NCI-H2081 (cell line): ENCODE measurements around the gene ACTMAP.

Experiments used
- DNase-seq, 2 experiments: peaks; one replicate each; lab custom pipeline; 2025; lab: John Stamatoyannopoulos, UW

The ACTMAP gene

GRCh38 chr19:40718774-40719391 lies 31.4 kb downstream of the ACTMAP start:
- no peak for DNase-seq

- DNase-seq = no peak
These were observed 32.1 kb downstream of the ACTMAP start for GRCh38 chr19:40717880-40718773.

GRCh38 chr19:40717325-40717879 lies 32.9 kb downstream of the ACTMAP start:
- no peak for DNase-seq

- DNase-seq = peak; percentile 96
These were observed 33.6 kb downstream of the ACTMAP start, which contains the start of the genes COQ8B and ITPKC for GRCh38 chr19:40716482-40717324. COQ8B (minus strand) TSS chr19:40716886; CDS start chr19:40714632, 2,254 bp downstream. ITPKC (plus strand) TSS chr19:40717112; CDS start chr19:40717136, 24 bp downstream.

- DNase-seq = no peak
These were observed 34.2 kb downstream of the ACTMAP start for GRCh38 chr19:40716031-40716481.

GRCh38 chr19:40714441-40715299 lies 35.6 kb downstream of the ACTMAP start:
- peak; percentile 91 to 93 for DNase-seq

GRCh38 chr19:40713939-40714338 lies 36.3 kb downstream of the ACTMAP start:
- DNase-seq = no peak

- DNase-seq = no peak
These were observed 40.5 kb downstream of the ACTMAP start for GRCh38 chr19:40709817-40710216.

GRCh38 chr19:40707615-40708014 lies 42.7 kb downstream of the ACTMAP start:
- DNase-seq = no peak

GRCh38 chr19:40705950-40706619 lies 44.2 kb downstream of the ACTMAP start:
- no peak for DNase-seq

- DNase-seq = no peak
These were observed 45.0 kb downstream of the ACTMAP start for GRCh38 chr19:40705362-40705651.

GRCh38 chr19:40704491-40705361 lies 45.6 kb downstream of the ACTMAP start:
- DNase-seq = peak in 1 of 2 experiments; percentile 49

GRCh38 chr19:40703029-40703755 lies 47.1 kb downstream of the ACTMAP start:
- no peak for DNase-seq

- no peak for DNase-seq
These were observed 47.8 kb downstream of the ACTMAP start for GRCh38 chr19:40702337-40703012.

- no peak for DNase-seq
These were observed 48.5 kb downstream of the ACTMAP start for GRCh38 chr19:40701758-40702157.

- peak in 1 of 2 experiments; percentile 42 for DNase-seq
These were observed 50.2 kb downstream of the ACTMAP start for GRCh38 chr19:40700083-40700482.

GRCh38 chr19:40697007-40697406 lies 53.3 kb downstream of the ACTMAP start:
- no peak for DNase-seq

- no peak for DNase-seq
These were observed 54.4 kb downstream of the ACTMAP start for GRCh38 chr19:40695881-40696280.
